ENCODE data around the gene C1orf159. TPM values are rescaled to one million over a fixed set of nuclear protein-coding genes. Genes with fewer than 3 reads are reported as not detected.

The C1orf159 gene
- total and polyA plus RNA-seq, 3 donors from 2014 or later = 40.7 to 68.3 (median 50.7) TPM

- Histone ChIP-seq H3K36me3 (ENCODE audit: low read depth, missing control alignments) (no peaks in the 10 kb centered on the region), H3K9me3 (no peaks in the 10 kb centered on the region), H3K4me1 (peaks cover 6% of the 10 kb centered on the region), H3K4me3 (no peak within 1 kb of the TSS), H3K27ac (no peak within 1 kb of the TSS), H3K27me3 (no peaks in the 10 kb centered on the region)
- TF ChIP-seq POLR2A (IDR thresholded peaks at IDR 0.05) = no peak
- TF ChIP-seq CTCF (IDR thresholded peaks at IDR 0.05) = no peak
- intact Hi-C loops (cut with DNase I; ENCODE audit: low total_unique reads) = no loop called here
- WGBS, 2 donors = 81 to 86% methylated on average over 8 to 34 of the region's 35 CpGs
- DNase-seq = no peak
Observed at GRCh38 chr1:1073743-1074587, 41.9 kb downstream of the C1orf159 start, which contains the start of gene RNF223. Gene RNF223, minus strand, starts transcription at chr1:1074306. Its CDS starts 1,740 bp downstream, at chr1:1072566.

GRCh38 chr1:1072849-1073742 is 42.8 kb downstream of the C1orf159 start:
- H3K36me3 ChIP-seq (ENCODE audit: low read depth, missing control alignments) = no peaks in the 10 kb centered on the region
- 75 to 84% methylated on average over 15 to 28 of the region's 28 CpGs for WGBS, 2 donors
- no peaks in the 10 kb centered on the region for H3K27me3 ChIP-seq
- no peak for DNase-seq
- no peak for TF ChIP-seq CTCF (IDR thresholded peaks at IDR 0.05)
- TF ChIP-seq POLR2A (IDR thresholded peaks at IDR 0.05) = no peak
- H3K4me1 ChIP-seq = peaks cover 9% of the 10 kb centered on the region
- H3K27ac ChIP-seq = no peak overlapping the region
- no peaks in the 10 kb centered on the region for H3K9me3 ChIP-seq
- no peak overlapping the region for H3K4me3 ChIP-seq
- intact Hi-C loops (cut with DNase I; ENCODE audit: low total_unique reads) = no loop called here

- intact Hi-C loops (cut with DNase I; ENCODE audit: low total_unique reads) = no loop called here
- 71 to 79% methylated on average over 11 to 19 of the region's 21 CpGs for WGBS, 2 donors
- no peak for TF ChIP-seq POLR2A (IDR thresholded peaks at IDR 0.05)
- TF ChIP-seq CTCF (IDR thresholded peaks at IDR 0.05) = no peak
- no peak overlapping the region for H3K27ac ChIP-seq
- H3K36me3 ChIP-seq (ENCODE audit: low read depth, missing control alignments) = no peaks in the 10 kb centered on the region
- DNase-seq = no peak
- H3K27me3 ChIP-seq = no peaks in the 10 kb centered on the region
- no peak overlapping the region for H3K4me3 ChIP-seq
- H3K4me1 ChIP-seq = peaks cover 10% of the 10 kb centered on the region
- no peaks in the 10 kb centered on the region for H3K9me3 ChIP-seq
Observed at GRCh38 chr1:1072299-1072848, 43.5 kb downstream of the C1orf159 start.

DNA sequence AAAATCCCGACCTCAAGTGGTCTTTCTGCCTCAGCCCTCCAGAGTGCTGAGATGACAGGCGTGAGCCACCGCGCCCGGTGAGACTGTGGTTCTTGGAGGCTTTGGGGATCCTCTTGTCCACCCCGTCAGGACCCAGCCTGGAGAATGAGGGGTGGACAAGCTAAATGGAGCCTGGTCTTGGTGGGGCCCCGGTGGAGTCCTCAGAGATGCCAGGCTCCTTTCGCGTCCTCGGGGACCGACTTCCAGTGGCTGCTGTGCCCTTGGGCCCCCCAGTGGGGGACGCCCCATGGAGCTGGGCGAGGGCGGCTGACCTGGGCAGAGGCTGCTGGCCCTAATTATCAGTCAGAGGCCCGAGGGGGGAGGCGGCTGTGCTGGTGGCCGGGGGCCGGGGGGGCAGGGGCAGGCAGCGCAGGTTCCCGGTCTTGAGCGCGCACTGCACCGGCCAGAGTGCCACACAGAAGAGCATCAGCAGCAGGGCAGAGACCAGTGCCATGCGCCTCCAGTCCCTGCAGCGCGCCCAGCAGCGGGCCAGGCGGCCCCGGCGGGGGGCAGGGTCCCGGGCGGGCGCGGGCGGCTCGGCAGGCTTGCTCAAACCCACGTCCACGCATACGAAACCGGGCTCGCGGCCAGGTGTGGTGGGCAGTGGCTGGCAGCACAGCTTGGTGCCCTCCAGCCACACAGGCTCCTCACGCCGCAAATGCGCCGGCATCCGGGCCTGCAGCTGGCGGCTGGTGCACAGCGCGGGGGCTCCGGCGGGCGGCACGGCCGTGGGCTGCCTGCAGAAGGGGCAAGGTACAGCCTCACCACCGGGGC is 44.2 kb downstream of the C1orf159 start:
- H3K27me3 ChIP-seq = no peaks in the 10 kb centered on the region
- H3K36me3 ChIP-seq (ENCODE audit: low read depth, missing control alignments) = no peaks in the 10 kb centered on the region
- intact Hi-C loops (cut with DNase I; ENCODE audit: low total_unique reads) = no loop called here
- no peak for DNase-seq
- 88 to 90% methylated on average over 33 to 49 of the region's 56 CpGs for WGBS, 2 donors
- H3K4me3 ChIP-seq = no peak overlapping the region
- H3K9me3 ChIP-seq = no peaks in the 10 kb centered on the region
- H3K4me1 ChIP-seq = peaks cover 10% of the 10 kb centered on the region
- no peak overlapping the region for H3K27ac ChIP-seq
- TF ChIP-seq CTCF (IDR thresholded peaks at IDR 0.05) (no peak), POLR2A (IDR thresholded peaks at IDR 0.05) (no peak)

Data from testis (tissue), 3 donors.